Lower leg skin (tissue), 3 donors: ENCODE data around the gene FOXN4.

Experiments
- POLR2A ChIP-seq, 2 donors: fragments of 450-650 bp; IDR thresholded peaks; one replicate each; pipeline ENCODE4 v1.6.1; 2016 to 2017; ENCODE audit warnings: antibody characterized with exemption in 2 of 2, mild to moderate bottlenecking in 1 of 2, moderate library complexity in 1 of 2
- TF ChIP-seq, protein P1 (sequence below), 3 donors: fragments of 450-650 bp; IDR thresholded peaks; one replicate each; pipeline ENCODE4 v1.5.1; 2016; ENCODE audit warnings: antibody characterized with exemption in 3 of 3, mild to moderate bottlenecking in 3 of 3, moderate library complexity in 2 of 3

DNA sequence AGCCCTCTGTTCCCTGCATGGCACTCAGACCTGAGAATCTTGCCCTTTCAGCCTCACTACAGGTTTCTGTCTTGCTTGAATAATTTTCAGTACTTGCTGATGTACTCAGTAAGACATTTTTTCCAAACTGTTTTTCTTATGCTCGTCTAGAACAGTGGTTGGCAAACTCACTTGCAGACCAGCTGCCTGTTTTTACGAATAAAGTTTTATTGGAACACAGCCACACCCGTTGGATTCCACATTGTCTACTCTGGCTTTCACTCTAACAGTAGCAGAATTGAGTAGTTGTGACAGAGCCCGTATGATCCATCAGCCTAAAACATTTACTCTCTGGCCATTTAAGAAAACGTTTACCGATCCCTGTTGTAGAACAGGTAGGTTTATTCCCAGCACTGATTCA lies 72.8 kb downstream of the FOXN4 start:
- TF ChIP-seq, protein P1, sequence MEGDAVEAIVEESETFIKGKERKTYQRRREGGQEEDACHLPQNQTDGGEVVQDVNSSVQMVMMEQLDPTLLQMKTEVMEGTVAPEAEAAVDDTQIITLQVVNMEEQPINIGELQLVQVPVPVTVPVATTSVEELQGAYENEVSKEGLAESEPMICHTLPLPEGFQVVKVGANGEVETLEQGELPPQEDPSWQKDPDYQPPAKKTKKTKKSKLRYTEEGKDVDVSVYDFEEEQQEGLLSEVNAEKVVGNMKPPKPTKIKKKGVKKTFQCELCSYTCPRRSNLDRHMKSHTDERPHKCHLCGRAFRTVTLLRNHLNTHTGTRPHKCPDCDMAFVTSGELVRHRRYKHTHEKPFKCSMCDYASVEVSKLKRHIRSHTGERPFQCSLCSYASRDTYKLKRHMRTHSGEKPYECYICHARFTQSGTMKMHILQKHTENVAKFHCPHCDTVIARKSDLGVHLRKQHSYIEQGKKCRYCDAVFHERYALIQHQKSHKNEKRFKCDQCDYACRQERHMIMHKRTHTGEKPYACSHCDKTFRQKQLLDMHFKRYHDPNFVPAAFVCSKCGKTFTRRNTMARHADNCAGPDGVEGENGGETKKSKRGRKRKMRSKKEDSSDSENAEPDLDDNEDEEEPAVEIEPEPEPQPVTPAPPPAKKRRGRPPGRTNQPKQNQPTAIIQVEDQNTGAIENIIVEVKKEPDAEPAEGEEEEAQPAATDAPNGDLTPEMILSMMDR (IDR thresholded peaks at IDR 0.05) = no peak
- TF ChIP-seq POLR2A (IDR thresholded peaks at IDR 0.05) = no peak
